CD4-positive, alpha-beta T cell treated with Interleukin-6 at 100 ng/mL for 8 hours (primary cell): ENCODE results near the gene CST11.
A peak's percentile ranks its signal among the peaks of the same experiment; 100 is the strongest.

ENCODE experiments used
- DNase-seq: peaks from one replicate; pipeline ENCODE4 v3.0.0-alpha.2; 2020; ENCODE audit warnings: mixed read lengths, low spot score

The CST11 gene

DNA sequence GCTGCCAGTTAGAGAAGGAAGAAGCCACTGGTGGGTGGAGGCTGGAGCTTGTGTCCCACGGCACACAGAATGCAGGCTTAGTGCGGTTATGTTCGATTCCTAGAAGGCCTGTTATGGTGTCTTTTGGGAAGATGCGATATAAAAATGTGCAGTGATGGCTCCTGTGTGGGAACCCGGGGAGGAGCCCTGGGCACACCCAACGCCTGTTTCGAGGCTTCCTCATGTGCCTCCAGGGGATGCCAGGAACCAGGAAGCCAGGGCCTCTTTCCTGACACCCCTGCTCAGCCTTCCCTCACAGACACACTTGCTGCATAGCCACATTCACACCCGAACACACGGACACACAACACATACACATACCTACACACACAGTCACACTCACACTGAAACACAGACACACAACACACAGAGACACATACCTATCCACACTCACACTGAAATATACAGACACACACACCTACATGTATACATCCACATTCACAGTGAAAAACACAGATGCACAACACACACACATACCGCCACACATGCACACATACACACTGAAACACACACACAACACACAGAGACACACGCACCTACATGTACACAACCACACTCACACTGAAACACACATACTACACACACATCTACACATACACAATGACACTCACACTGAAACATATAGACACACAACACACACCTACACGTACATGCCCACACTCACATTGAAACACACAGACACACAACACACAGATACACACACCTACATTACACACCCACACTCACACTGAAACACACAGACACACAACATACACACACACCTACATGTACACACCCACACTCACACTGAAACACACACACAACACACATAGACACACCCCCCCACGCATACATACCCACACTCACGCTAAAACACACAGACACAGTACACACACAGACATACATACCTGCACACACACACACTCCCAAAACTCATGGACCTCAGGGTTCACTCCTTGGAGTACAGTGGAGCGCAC lies 1.2 kb upstream of the CST11 start:
- no peak for DNase-seq

DNA sequence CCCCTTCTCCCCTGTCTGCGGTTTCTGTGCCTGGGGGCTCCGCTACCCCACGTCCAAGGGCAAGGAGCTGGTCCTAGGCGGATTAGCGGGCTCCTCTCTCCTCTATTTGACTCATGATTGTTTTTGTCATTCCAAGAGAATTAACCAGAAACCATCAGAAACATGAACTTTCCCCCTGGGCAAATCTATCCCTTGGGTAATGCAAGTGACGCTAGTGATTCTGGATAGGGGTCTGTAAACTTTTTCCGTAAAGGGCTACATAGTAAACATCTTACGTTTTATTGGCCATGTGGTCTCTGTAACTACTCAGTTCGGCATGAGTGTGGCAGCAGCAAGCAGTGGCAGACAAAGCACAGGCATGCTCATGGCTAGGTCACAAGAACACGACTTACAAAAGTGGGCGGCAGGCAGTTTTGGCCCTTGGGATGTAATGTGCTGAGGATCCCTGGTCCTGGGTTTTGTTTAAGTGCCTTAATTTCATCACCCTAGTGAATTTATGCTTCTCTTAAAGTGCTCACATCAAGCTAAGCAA lies 654 bp downstream of the CST11 start:
- no peak for DNase-seq

DNA sequence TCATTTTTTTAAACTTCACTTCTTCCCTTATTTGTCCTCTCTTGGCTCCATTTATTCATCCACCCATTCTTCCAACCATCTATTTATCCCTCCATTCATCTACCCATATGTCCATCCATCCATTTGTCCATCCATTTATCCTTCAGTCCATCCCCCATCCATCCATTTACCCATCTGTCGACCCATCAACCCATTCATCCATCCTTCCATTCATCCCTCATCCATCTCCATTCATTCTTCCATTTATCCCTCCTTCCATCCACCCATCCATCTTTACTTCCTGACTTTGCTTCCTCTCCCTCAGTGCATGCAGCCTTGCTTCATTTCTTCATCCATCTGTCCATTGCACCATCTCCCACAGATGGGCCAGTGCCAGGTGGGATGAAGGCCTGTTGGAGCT lies 1.8 kb downstream of the CST11 start:
- no peak for DNase-seq

DNA sequence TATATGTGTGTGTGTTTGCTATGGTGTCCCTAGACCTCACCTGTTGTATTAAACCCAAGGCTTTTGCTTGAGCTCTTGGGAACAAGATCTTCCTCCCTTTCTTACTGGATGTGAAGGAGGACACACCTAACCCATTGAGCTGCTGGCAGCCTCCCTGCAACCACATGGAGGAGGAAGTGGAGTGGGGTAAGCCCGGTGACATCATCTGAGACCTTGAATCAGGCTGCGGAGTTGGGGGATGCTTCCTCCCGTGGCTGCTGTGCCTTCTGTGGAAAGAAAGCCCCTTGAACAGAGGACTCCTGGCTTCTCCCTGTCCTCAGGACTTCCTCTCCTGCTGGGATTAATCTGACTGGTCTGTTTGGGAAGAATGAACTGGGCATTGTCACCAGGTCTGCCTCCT lies 3.3 kb downstream of the CST11 start:
- no peak for DNase-seq

DNA sequence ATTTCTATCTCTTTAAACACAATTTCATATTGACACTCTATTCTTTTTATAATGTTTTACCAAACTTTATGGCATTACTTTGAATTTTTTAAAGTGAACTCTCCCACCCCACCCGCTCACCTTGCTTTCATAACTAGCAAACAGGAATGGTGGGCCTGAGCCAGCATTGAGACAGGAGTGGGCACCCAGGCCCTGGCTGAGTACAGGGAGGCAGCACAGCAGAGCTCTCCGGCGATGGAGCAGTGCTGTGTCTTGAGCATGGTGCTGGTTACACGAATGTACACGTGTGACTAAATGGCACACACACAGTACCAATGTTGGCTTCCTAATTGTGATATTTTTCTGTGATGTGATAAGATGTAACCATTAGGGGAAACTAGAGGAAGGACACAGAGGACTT lies 4.5 kb downstream of the CST11 start:
- no peak for DNase-seq

- DNase-seq, result no peak
These were observed 6.2 kb downstream of the CST11 start for GRCh38 chr20:23446505-23446904.

DNA sequence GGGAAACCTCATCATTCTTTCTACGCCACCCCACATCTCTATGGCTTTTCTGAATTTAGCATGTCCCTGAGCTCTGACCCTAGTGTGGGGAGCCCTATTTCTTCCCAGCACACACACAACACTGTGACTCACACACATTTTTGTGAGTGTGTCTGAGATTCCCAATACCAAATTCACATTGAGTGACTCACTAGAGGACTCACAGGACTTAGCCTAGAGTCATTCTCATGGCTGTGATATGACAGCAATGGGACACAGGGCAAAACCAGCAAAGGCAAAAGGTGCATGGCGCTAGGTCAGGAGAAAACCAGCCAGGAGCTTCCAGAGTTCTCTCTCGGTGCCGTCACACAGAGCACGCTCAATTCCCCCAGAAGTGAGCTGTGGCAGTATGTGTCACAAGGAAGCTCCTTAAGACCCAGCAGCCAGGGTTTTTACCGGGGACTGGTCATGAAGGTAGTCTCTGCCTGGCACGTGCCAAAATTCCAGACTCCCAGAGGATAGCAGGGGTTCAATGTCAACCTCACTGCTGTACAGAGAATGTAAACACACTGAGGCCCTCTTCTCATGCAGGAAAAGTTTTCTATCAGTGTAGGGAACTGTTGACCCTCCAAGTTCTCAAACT lies 7.0 kb downstream of the CST11 start:
- no peak for DNase-seq

- no peak for DNase-seq
These were observed 7.8 kb downstream of the CST11 start for GRCh38 chr20:23444859-23445258.

DNA sequence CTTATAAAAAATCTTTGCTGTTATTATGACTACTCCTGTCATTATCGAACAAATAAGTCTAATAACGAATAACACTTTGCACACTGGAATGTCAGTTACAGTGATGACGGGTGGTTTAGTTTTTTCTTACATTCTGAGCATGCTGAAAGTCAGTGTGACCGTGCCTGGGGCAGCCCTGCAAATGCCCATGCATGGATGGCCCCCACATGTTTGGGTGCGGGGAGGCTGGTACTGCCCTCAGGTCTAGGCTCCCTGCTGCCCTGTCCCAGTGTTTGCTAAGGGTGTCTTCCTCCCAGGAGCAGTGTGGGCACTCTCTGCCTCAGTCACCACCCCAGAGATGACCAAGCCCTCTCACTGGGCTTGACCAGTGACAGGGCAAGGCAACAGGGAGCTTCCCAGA lies 10.2 kb downstream of the CST11 start:
- no peak for DNase-seq

DNA sequence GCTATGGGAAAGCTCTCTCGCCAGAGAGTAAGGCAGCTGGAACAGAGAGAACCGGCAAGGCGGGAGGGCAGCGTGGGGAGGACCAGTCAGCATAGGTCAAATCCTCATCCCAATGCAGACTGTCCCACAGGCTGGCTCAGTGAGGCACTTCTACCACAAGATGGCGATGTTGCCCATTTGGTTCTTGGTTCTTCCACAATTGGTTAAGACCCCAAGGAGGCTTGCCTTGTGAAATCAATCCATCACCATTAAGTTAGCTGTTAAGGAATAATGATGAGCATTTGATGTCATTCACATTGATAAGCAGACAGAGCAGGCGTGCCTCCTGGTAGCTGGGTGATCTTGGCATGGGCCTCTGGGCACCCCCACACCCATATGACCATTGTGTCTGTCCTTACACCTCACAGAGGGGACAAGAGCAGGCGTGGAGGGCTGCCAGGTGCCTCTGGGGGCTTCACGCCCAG lies 10.8 kb downstream of the CST11 start:
- peak; percentile 44 for DNase-seq

DNA sequence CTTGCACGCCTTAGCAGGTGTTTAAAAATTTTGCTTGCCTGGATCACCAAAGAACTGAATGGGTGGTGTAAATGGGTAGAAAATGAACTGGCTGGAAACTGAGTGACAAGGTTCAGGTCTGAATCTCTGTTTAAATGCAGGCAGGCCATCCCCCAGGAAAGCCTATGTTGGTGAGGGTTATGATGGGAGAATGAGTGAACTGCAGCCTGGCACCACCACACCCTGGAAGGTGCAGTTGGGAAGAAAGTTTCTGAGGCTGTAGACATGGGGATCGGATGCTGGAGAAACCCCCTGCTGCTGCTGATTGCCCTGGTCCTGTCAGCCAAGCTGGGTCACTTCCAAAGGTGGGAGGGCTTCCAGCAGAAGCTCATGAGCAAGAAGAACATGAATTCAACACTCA lies 12.7 kb downstream of the CST11 start:
- no peak for DNase-seq

- no peak for DNase-seq
These were observed 14.0 kb downstream of the CST11 start for GRCh38 chr20:23438661-23439060.

DNA sequence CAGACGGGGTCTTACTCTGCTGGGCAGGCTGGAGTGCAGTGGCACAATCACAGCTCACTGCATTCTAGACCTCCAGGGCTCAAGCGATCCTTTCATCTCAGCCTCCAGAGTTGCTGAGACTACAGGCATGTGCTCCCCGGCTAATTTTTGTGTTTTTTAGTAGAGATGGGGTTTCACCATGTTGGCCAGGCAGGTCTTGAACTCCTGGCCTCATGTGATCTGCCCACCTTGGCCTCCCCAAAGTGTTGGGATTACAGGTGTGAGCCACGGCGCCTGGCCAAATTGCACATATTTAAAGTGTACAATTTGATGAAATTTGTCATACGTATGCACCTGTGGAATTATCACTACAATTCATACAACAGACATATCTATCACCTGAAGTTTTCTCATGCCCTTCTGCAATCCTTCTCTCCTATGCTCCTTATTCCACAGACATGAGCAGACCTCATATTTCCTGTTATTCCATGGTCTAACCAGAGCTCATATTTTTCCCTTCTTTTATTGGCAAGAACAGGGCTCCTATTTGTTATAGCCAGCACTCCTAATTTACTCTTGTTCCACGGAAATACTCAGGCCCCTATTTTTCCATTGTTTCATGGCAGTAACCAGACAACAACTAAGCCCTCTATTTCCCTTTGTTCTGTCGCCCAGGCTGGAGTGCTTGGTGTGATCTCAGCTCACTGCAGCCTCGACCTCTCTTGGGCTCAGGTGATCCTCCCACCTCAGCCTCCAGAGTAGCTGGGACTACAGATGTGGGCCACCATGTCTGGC lies 15.4 kb downstream of the CST11 start:
- DNase-seq, result no peak

DNA sequence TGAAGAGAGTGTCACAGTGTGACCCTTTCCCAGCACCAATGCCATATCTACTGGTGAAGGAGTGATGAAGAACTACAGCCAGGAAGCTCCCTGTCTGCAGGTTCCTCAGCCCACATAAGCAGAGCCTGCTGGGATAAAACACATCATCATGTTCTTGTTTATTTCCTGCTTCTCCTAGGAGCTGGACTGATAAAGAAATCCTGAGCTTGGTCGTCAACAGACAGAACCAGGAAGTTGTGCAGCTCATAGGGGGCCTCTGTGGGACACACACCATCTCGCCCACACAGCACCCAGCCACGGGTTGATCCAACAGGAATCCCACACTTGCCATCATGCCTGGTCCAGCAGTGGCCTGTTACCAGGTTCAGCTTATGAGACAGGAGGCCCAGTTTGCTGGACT lies 16.0 kb downstream of the CST11 start:
- no peak for DNase-seq

DNA sequence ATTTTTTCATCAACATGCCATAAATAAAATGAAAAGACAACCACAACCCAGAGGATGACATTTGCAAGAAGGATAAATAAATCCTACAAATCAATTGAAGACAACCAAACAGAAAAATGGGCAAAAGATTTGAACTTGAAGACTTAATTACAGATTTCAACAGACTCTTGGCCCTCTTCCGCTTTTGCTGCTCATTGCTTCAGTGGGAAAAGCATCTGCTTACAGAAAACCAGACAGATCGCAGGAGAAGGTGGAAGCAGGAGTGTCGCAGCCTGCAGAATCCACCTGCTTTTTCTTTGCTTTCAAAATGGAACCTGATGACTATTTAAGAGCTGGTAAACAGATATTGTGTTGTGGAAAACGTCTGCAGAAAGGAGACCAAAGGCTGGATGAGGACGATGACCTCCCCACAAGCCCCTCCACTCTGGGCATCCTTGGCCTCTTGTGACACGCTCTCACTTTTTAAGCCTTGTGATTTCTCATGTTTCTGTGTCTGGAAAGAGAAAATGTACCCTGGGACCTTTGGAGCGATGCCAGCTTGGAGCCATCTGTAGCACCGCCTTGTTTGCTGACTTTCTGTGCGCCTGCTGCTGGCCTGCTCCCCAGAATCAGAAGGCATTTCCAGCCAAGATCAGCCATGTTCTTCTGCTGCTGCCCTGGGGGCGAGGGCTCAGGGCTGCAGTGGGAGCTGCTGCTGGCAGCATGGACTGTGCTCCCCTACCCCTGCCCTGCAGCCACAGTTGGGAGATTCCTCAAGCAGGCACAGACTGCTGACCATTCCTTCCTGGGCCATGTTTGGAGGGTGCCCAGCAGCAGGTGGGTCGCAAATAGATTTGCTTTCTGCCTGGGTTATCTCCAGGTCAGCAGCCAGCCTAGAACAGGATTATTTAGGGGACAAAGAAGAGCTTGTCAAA lies 16.8 kb downstream of the CST11 start:
- no peak for DNase-seq

DNA sequence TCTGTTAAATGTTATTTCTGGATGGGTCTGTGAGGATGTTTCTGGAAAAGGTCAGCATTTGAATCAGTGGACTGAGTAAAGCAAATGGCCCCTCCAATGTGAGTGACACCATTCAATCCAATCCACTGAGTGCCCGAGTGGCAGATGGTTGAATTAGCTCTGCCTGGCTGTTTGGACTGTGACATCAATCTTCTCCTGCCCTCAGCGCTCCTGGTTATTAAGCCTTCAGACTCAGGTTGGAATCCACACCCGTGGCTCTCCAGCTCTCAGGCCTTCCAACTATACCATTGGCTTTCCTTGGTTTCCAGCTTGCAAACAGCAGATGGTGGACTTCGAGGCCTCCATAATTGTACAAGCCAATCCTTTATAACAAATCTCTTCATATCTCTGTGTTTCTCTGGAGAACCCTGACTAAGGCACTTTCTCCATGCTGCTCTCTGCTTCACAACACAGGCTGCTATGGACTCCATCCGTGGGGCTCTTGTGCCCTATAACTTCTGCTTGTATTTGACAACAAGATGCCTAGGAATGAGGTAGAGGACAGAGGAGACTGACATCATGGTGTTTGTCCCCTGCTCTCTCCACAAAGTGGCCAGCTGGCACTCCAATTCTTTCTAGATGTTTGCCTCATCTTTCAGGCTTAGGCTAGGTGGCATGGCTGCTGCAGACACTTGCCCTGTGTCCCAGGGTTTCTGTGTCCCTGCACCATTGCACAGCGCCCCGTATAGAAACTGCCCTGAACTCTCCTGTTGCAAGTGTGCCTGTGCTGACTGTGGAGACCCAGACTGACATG lies 18.0 kb downstream of the CST11 start:
- DNase-seq, result no peak

- DNase-seq, result no peak
These were observed 19.0 kb downstream of the CST11 start for GRCh38 chr20:23433628-23434027.

GRCh38 chr20:23425129-23425528 lies 27.5 kb downstream of the CST11 start:
- no peak for DNase-seq

DNA sequence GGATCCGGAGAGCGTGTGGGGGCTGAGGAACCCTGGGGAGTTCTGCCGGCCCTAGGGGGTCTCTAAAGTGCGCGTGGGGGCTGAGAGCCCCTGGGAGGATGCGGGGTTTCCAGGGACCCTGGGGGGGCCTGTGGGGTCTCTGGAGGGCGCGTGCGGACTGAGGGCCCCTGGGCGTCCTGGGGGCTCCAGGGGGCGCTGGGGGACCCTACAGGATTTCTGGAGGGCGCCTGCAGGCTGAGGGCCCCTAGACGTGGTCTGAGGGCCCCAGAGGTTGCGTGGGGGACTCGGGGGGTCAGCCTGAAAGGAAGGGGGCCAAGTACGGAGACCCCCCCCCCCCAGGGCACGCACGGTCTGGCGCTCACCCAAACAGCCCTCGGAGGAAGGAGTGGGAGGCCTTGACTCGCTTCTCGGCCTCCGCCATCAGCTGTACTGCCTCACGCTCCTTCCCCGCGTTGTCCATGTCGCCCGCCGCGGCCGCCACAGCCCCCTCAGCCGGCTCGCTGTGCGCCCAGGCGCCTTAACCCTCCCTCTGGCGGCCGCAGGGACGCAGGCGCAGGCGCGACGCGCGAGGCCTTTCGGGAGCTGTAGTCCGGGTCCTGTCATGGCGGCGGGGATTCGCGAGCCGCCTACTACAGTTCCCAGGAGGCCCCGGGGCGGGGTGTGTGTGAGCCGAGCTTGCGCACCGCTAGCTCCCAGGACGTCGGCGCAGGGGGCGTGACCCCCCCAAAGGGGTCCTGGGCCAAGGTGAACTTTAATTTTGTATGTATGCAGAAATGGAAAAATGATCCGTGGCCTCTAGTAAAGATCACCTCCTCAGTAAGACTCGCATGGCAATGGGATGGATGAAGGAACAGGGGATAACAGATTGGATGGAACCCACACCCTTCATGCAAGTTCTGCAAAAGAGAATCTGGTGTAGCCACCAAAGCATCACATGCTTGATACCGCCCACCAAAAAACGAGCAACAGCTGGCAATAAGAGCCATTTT lies 31.4 kb downstream of the CST11 start, which contains the start of gene NAPB:
Gene NAPB, minus strand, starts transcription at position 546 of the 989 bp plus-strand sequence. Its CDS starts 86 bp downstream, at position 460.
- peak; percentile 92 for DNase-seq
